PC-3 (cell line): ENCODE measurements around the gene RPS6KA2. TPM values are rescaled to one million over a fixed set of nuclear protein-coding genes. Genes with fewer than 3 reads are reported as not detected.

Experiments
- ATAC-seq: fragments of 200-7000 bp; cut with Tn5 transposase; 2 replicates; pipeline ENCODE4 v1.9.1; 2020; ENCODE audit warnings: mild to moderate bottlenecking, moderate library complexity
- BruUV-seq: library from RNA; stranded (reverse); fragments of 400-500 nt; replicated peaks from 2 replicates; lab custom pipeline; 2021; lab: Mats Ljungman, UMichigan
- CTCF ChIA-PET: fragments of 300-600 bp; sonication (Branson Sonifier 250); formaldehyde crosslinking; loops from one replicate; lab custom pipeline; 2022; ENCODE audit warnings: antibody characterized with exemption; lab: Charles Lee
- POLR2A ChIA-PET: fragments of 300-600 bp; sonication (Branson Sonifier 250); formaldehyde crosslinking; loops from one replicate; lab custom pipeline; 2022; ENCODE audit warnings: antibody characterized with exemption; ENCODE audit not compliant: unreplicated experiment; lab: Charles Lee
- DNase-seq: peaks from one replicate; pipeline ENCODE4 v3.0.0-alpha.2; 2015
- H2AFZ ChIP-seq: fragments of 300-600 bp; sonication (generic); 2 replicates; pipeline ENCODE4 v1.6.0; 2016; ENCODE audit warnings: antibody characterized with exemption, low read length
- H3F3A ChIP-seq: fragments of 300-600 bp; sonication (generic); one replicate; pipeline ENCODE4 v1.6.0; 2017; ENCODE audit warnings: antibody characterized with exemption, low read length, control low read depth, mild to moderate bottlenecking; ENCODE audit not compliant: unreplicated experiment
- H3K27ac ChIP-seq: fragments of 300-600 bp; sonication (generic); 2 replicates; pipeline ENCODE4 v1.5.1; 2016; ENCODE audit warnings: mild to moderate bottlenecking, low read length
- H3K27me3 ChIP-seq: fragments of 300-600 bp; sonication (generic); 2 replicates; pipeline ENCODE4 v1.6.1; 2016; ENCODE audit warnings: low read length, mixed read lengths
- H3K36me3 ChIP-seq: fragments of 300-600 bp; sonication (generic); 2 replicates; pipeline ENCODE4 v1.6.1; 2016; ENCODE audit warnings: low read depth, mixed run types, low read length, mixed read lengths
- H3K4me1 ChIP-seq: fragments of 300-600 bp; sonication (generic); 2 replicates; pipeline ENCODE4 v1.5.1; 2016; ENCODE audit warnings: low read length; ENCODE audit not compliant: insufficient read depth
- H3K4me2 ChIP-seq: fragments of 300-600 bp; sonication (generic); 2 replicates; pipeline ENCODE4 v1.6.0; 2016; ENCODE audit warnings: low read length
- H3K4me3 ChIP-seq: fragments of 300-600 bp; sonication (generic); 2 replicates; pipeline ENCODE4 v1.5.1; 2016; ENCODE audit warnings: mild to moderate bottlenecking, low read length, mixed read lengths
- H3K79me2 ChIP-seq: fragments of 300-600 bp; sonication (generic); 2 replicates; pipeline ENCODE4 v1.6.1; 2017; ENCODE audit warnings: low read length, mixed read lengths
- H3K9ac ChIP-seq: fragments of 300-600 bp; sonication (generic); 2 replicates; pipeline ENCODE4 v1.6.0; 2016; ENCODE audit warnings: mild to moderate bottlenecking, low read length
- H3K9me2 ChIP-seq: fragments of 300-600 bp; sonication (generic); replicated peaks from 2 replicates; pipeline ENCODE4 v1.6.1; 2016; ENCODE audit warnings: mixed run types, low read length, mixed read lengths
- H3K9me3 ChIP-seq: fragments of 300-600 bp; sonication (generic); 2 replicates; pipeline ENCODE4 v1.6.1; 2016; ENCODE audit warnings: low read length, mixed read lengths
- H4K20me1 ChIP-seq: fragments of 300-600 bp; sonication (generic); 2 replicates; pipeline ENCODE4 v1.6.1; 2016; ENCODE audit warnings: low read length, mixed read lengths
- CTCF ChIP-seq: fragments of 300-600 bp; sonication (generic); conservative IDR thresholded peaks from 2 replicates; pipeline ENCODE4 v1.5.1; 2017; ENCODE audit warnings: antibody characterized with exemption, low read depth, mild to moderate bottlenecking, low read length
- EZH2 ChIP-seq: fragments of 300-600 bp; sonication (generic); IDR thresholded peaks from one replicate; pipeline ENCODE4 v1.6.1; 2017; ENCODE audit warnings: antibody characterized with exemption, mild to moderate bottlenecking, low read length; ENCODE audit not compliant: unreplicated experiment
- EZH2phosphoT487 ChIP-seq: fragments of 300-600 bp; sonication (generic); IDR thresholded peaks from 2 replicates; pipeline ENCODE4 v1.6.1; 2018; ENCODE audit warnings: mild to moderate bottlenecking, antibody characterized with exemption, low read length, borderline replicate concordance
- intact Hi-C: fragments of 100-400 bp; cut with micrococcal nuclease; formaldehyde crosslinking; loops from 2 replicates; pipeline ENCODE4 v1.9.0; 2023
- total RNA-seq: library from RNA; depleted of rRNA; stranded (reverse); fragments of >200 nt; gene quantifications from 2 replicates; pipeline ENCODE4 v1.2.3, GENCODE V29; 2014

Gene RPS6KA2
- total RNA-seq, 1 experiment from 2014 or later, result 5.1 TPM

- ChIA-PET CTCF (no interaction called here), POLR2A (no interaction called here)
- no TSS peak for BruUV-seq
- H3K4me1 ChIP-seq, result peaks cover 24% of the 10 kb centered on the region
- no peak for ATAC-seq
- H2AFZ ChIP-seq, result no peak overlapping the region
- no peak overlapping the region for H3K27ac ChIP-seq
- intact Hi-C loops, result no loop called here
- no peak overlapping the region for H3K9ac ChIP-seq
- H3K27me3 ChIP-seq, result no peaks in the 10 kb centered on the region
- no peak overlapping the region for H3K4me3 ChIP-seq
- H3K4me2 ChIP-seq, result no peak overlapping the region
- H3F3A ChIP-seq, result no peaks in the 10 kb centered on the region
- no peak for TF ChIP-seq CTCF
- no peak for TF ChIP-seq EZH2
- H3K36me3 ChIP-seq, result no peaks in the 10 kb centered on the region
- no peaks in the 10 kb centered on the region for H4K20me1 ChIP-seq
- no peaks in the 10 kb centered on the region for H3K79me2 ChIP-seq
- no peaks in the 10 kb centered on the region for H3K9me2 ChIP-seq
- no peaks in the 10 kb centered on the region for H3K9me3 ChIP-seq
- DNase-seq, result no peak
Measured at GRCh38 chr6:166616261-166617238, 10.5 kb downstream of the RPS6KA2 start.

GRCh38 chr6:166615059-166615770, 11.8 kb downstream of the RPS6KA2 start:
- H3K79me2 ChIP-seq, result no peaks in the 10 kb centered on the region
- intact Hi-C loops, result no loop called here
- no peaks in the 10 kb centered on the region for H3K36me3 ChIP-seq
- DNase-seq, result no peak
- H4K20me1 ChIP-seq, result no peaks in the 10 kb centered on the region
- ChIA-PET POLR2A (no interaction called here), CTCF (no interaction called here)
- H3K9me2 ChIP-seq, result no peaks in the 10 kb centered on the region
- H3F3A ChIP-seq, result no peaks in the 10 kb centered on the region
- no peak overlapping the region for H3K27ac ChIP-seq
- TF ChIP-seq CTCF (no peak), EZH2phosphoT487 (no peak), EZH2 (no peak)
- peaks cover 12% of the 10 kb centered on the region for H3K4me1 ChIP-seq
- no peak overlapping the region for H3K4me3 ChIP-seq
- no TSS peak for BruUV-seq
- no peak overlapping the region for H3K9ac ChIP-seq
- H2AFZ ChIP-seq, result no peak overlapping the region
- ATAC-seq, result no peak
- H3K4me2 ChIP-seq, result no peak overlapping the region
- no peaks in the 10 kb centered on the region for H3K27me3 ChIP-seq
- H3K9me3 ChIP-seq, result no peaks in the 10 kb centered on the region

- no peaks in the 10 kb centered on the region for H3K9me3 ChIP-seq
- no peak overlapping the region for H3K27ac ChIP-seq
- no peak overlapping the region for H3K9ac ChIP-seq
- no TSS peak for BruUV-seq
- H3K4me2 ChIP-seq, result no peak overlapping the region
- DNase-seq (no peak), ATAC-seq (no peak)
- H3F3A ChIP-seq, result no peaks in the 10 kb centered on the region
- TF ChIP-seq CTCF, result no peak
- H3K36me3 ChIP-seq, result no peaks in the 10 kb centered on the region
- H3K4me1 ChIP-seq, result peaks cover 6% of the 10 kb centered on the region
- no peak overlapping the region for H3K4me3 ChIP-seq
- H3K27me3 ChIP-seq, result no peaks in the 10 kb centered on the region
- H3K9me2 ChIP-seq, result no peaks in the 10 kb centered on the region
- no peak overlapping the region for H2AFZ ChIP-seq
- H4K20me1 ChIP-seq, result no peaks in the 10 kb centered on the region
- no peaks in the 10 kb centered on the region for H3K79me2 ChIP-seq
- POLR2A ChIA-PET, result no interaction called here
- CTCF ChIA-PET, result no interaction called here
- intact Hi-C loops, result no loop called here
Measured at GRCh38 chr6:166614589-166614988, 12.5 kb downstream of the RPS6KA2 start.
